Measurements from ENCODE around the gene HSPA4L. TPM values are rescaled to one million over a fixed set of nuclear protein-coding genes. Genes with fewer than 3 reads are reported as not detected.
A peak's percentile ranks its signal among the peaks of the same experiment; 100 is the strongest.

Gene HSPA4L
- total RNA-seq, 4 donors from 2014 or later = 8.2 to 12.5 (median 8.7) TPM

DNA sequence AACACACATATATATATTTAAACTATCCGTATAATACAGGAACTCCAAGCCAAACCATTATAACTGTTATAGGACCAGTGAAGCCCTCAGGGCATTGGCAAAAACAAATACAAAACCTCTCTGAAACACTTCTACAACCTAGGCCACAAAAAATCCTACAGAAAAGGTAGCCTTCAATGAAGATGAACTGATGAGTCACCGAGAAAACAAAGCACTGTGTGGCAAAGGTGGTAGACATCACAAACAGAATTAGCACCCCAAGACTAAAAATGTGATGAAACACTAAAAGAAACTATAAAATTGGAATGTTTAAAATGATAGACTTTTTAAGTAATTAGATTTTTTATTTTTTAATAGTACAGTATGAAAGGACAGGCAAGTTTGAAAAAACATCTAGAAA, 5.5 kb upstream of the HSPA4L start:
- ATAC-seq = no peak
- TF ChIP-seq, protein P1, sequence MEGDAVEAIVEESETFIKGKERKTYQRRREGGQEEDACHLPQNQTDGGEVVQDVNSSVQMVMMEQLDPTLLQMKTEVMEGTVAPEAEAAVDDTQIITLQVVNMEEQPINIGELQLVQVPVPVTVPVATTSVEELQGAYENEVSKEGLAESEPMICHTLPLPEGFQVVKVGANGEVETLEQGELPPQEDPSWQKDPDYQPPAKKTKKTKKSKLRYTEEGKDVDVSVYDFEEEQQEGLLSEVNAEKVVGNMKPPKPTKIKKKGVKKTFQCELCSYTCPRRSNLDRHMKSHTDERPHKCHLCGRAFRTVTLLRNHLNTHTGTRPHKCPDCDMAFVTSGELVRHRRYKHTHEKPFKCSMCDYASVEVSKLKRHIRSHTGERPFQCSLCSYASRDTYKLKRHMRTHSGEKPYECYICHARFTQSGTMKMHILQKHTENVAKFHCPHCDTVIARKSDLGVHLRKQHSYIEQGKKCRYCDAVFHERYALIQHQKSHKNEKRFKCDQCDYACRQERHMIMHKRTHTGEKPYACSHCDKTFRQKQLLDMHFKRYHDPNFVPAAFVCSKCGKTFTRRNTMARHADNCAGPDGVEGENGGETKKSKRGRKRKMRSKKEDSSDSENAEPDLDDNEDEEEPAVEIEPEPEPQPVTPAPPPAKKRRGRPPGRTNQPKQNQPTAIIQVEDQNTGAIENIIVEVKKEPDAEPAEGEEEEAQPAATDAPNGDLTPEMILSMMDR (IDR thresholded peaks at IDR 0.05) = no peak
- TF ChIP-seq POLR2AphosphoS5 (IDR thresholded peaks at IDR 0.05) = no peak
- Histone ChIP-seq H3K4me1 (peaks cover 0 to 6% (median 0%) of the 10 kb centered on the region in 3 donors), H3K36me3 (no peaks in the 10 kb centered on the region), H3K9me3 (no peaks in the 10 kb centered on the region), H3K27me3 (no peaks in the 10 kb centered on the region), H3K27ac (no peak overlapping the region), H3K4me3 (no peak overlapping the region)
- 83 to 96% methylated on average over 1 to 2 of the region's 2 CpGs for WGBS, 2 donors (ENCODE audit: low coverage in 1 of 2)

DNA sequence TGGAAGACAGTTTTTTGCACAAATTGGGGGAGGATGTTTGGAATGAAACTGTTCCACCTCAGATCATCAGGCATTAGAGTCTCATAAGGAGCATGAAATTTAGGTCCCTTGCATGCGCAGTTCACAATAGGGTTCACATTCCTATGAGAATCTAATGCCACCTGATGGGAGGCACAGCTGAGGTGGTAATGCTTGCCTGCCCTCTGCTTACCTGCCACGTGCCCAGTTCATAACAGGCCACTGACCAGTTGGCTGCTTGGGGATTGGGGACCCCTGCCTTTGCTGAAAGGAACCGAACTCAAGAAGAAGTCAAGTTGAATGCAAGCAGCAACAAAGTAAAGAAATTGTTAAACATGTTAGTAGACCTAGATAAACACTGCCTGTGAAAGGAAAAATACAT, 4.6 kb upstream of the HSPA4L start:
- Histone ChIP-seq H3K27me3 (no peaks in the 10 kb centered on the region), H3K27ac (no peak overlapping the region), H3K9me3 (no peaks in the 10 kb centered on the region), H3K4me3 (no peak overlapping the region), H3K36me3 (no peaks in the 10 kb centered on the region), H3K4me1 (peaks cover 0 to 9% (median 0%) of the 10 kb centered on the region in 3 donors)
- WGBS, 2 donors (ENCODE audit: low coverage in 1 of 2) = 100% methylated on average over 1 of the region's 3 CpGs; no CpG with 5 or more reads in 1 of the 2 donors
- no peak for ATAC-seq
- TF ChIP-seq POLR2AphosphoS5 (IDR thresholded peaks at IDR 0.05) = no peak

DNA sequence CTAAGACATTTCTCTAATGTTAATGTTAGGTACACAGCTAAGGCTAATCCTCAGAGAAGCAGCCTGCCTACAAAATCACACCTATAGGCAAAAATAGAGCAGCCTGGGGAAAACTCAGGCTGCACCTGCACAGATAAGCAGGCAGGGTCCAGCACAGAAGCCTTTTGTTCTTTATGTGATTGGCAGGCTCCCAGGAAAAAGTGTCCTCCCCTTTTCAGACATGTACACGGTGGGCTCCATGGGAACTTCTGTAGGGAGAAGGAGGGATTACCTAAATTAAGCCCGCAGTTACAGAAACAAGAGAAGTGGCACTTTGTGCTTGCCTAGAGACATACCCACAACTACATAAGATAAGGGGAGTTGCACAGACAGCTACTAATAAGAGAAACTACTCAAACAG, 4.0 kb upstream of the HSPA4L start:
- WGBS, 2 donors (ENCODE audit: low coverage in 1 of 2) = 50 to 83% methylated on average over 1 of the region's 2 CpGs
- peaks cover 0 to 9% (median 0%) of the 10 kb centered on the region in 3 donors for H3K4me1 ChIP-seq
- no peaks in the 10 kb centered on the region for H3K9me3 ChIP-seq
- no peak for ATAC-seq
- no peaks in the 10 kb centered on the region for H3K36me3 ChIP-seq
- H3K4me3 ChIP-seq = no peak overlapping the region
- TF ChIP-seq POLR2AphosphoS5 (IDR thresholded peaks at IDR 0.05) = no peak
- H3K27ac ChIP-seq = no peak overlapping the region
- no peaks in the 10 kb centered on the region for H3K27me3 ChIP-seq

DNA sequence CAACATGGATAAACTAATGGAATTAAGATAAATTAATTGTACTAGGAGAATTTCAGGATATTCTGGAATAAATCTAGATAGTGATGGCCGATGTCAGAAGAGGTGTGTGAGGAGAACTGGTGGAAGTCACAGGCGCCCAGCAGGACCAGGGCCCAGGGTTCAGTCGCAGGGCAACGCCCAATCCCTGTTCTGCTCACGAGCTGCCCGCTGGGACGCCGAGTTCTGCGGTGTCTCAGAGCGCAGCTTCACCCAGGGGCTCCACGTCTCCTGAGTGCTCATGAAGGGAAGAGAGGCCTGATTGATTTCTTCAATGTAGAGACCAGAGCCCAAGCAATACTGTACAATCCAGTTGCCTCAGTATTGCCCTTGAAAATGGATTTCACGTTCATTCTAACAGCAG, 1.5 kb upstream of the HSPA4L start:
- WGBS, 2 donors (ENCODE audit: low coverage in 1 of 2) = 97 to 100% methylated on average over 1 to 8 of the region's 12 CpGs
- Histone ChIP-seq H3K36me3 (no peaks in the 10 kb centered on the region), H3K4me1 (peaks cover 0 to 23% (median 0%) of the 10 kb centered on the region in 3 donors), H3K9me3 (no peaks in the 10 kb centered on the region), H3K27ac (no peak overlapping the region), H3K27me3 (no peaks in the 10 kb centered on the region), H3K4me3 (no peak overlapping the region)
- ATAC-seq = no peak
- TF ChIP-seq EP300 (IDR thresholded peaks at IDR 0.05) = no peak
- no peak for TF ChIP-seq POLR2AphosphoS5 (IDR thresholded peaks at IDR 0.05)
- TF ChIP-seq POLR2A (IDR thresholded peaks at IDR 0.05) = no peak
- TF ChIP-seq, protein P1 (IDR thresholded peaks at IDR 0.05) = no peak

DNA sequence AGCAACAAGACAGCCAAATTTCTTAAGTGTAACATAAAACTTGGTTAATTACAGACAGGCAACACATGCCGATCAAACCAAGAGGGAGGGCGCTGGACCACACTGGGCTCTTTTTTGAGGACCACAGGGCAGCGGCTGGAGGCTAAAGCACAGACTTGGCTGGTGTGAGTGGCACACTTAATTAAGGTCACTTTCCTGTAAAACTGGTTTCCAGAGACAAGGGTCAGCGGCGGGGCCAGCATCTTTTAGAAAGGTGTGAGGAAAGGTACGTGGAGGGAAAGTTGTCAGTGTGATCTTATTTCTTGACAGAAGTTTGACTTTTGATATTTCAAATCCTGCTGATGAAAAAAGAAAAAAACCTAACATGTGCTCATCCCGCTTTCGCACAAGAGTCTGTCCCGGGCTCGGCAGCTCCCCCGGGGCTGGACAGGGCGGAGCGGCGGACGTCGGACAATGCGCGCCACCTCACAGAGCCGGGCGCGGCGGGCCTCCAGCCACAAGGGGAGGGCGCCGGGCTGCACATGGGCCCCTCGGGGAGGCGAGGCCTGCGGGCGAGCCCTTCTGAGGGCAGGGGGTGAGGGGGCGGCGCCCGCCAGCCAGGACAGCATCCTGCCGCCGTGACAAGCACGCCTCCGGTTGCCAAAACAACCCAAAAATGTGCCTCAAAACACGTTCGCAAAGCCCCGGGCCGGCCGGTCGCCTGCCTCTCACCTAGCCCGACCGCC, 660 bp upstream of the HSPA4L start:
- TF ChIP-seq, protein P1 (IDR thresholded peaks at IDR 0.05) = no peak
- no peak for TF ChIP-seq POLR2A (IDR thresholded peaks at IDR 0.05)
- no peak for TF ChIP-seq EP300 (IDR thresholded peaks at IDR 0.05)
- TF ChIP-seq POLR2AphosphoS5 (IDR thresholded peaks at IDR 0.05) = no peak
- H3K27me3 ChIP-seq = no peaks in the 10 kb centered on the region
- H3K4me1 ChIP-seq = peaks cover 0 to 23% (median 0%) of the 10 kb centered on the region in 3 donors
- no peaks in the 10 kb centered on the region for H3K9me3 ChIP-seq
- no peaks in the 10 kb centered on the region for H3K36me3 ChIP-seq
- ATAC-seq = peak; percentile 78
- 13 to 92% methylated on average over 3 to 12 of the region's 43 CpGs for WGBS, 2 donors (ENCODE audit: low coverage in 1 of 2)
- H3K4me3 ChIP-seq = peak overlapping the region; percentile 44 to 81
- H3K27ac ChIP-seq = peak overlapping the region in 3 of 4 donors; percentile 75 to 85 (median 85)

DNA sequence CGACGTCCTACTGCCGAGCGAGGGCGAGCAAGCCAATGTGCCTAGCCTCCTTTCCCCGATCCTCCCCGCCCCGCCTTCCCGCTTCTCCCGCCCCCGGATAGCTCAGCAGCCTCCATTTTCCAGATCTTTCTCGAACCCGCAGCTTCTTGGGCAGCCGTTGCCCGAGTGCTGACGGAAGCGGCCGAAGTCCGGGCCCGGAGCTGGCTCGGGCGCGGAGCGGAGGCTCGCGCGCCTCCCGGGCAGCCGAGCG, 172 bp upstream of the HSPA4L start:
- no CpG with 5 or more reads among the region's 30 CpGs for WGBS, 2 donors (ENCODE audit: low coverage in 1 of 2)
- no peaks in the 10 kb centered on the region for H3K36me3 ChIP-seq
- peak overlapping the region in 3 of 4 donors; percentile 75 to 85 (median 85) for H3K27ac ChIP-seq
- TF ChIP-seq EP300 (IDR thresholded peaks at IDR 0.05) = no peak
- TF ChIP-seq, protein P1 (IDR thresholded peaks at IDR 0.05) = no peak
- TF ChIP-seq POLR2AphosphoS5 (IDR thresholded peaks at IDR 0.05) = no peak
- no peak for TF ChIP-seq POLR2A (IDR thresholded peaks at IDR 0.05)
- no peaks in the 10 kb centered on the region for H3K27me3 ChIP-seq
- peak; percentile 93 for ATAC-seq
- no peaks in the 10 kb centered on the region for H3K9me3 ChIP-seq
- H3K4me3 ChIP-seq = peak overlapping the region; percentile 44 to 81
- H3K4me1 ChIP-seq = peaks cover 0 to 23% (median 0%) of the 10 kb centered on the region in 3 donors
